NCI-H2029 treated with DMSO at 0.1 percent for 48 hours (cell line): ENCODE results near the gene PPARD.
"Not testable (repeated sequence)": the region's sequence is repeated elsewhere in the genome, so short reads cannot be mapped to it uniquely, and the experiment has no call there.

ENCODE experiments used
- DNase-seq: peaks from one replicate; lab custom pipeline; 2025; lab: John Stamatoyannopoulos, UW

Gene PPARD

DNA sequence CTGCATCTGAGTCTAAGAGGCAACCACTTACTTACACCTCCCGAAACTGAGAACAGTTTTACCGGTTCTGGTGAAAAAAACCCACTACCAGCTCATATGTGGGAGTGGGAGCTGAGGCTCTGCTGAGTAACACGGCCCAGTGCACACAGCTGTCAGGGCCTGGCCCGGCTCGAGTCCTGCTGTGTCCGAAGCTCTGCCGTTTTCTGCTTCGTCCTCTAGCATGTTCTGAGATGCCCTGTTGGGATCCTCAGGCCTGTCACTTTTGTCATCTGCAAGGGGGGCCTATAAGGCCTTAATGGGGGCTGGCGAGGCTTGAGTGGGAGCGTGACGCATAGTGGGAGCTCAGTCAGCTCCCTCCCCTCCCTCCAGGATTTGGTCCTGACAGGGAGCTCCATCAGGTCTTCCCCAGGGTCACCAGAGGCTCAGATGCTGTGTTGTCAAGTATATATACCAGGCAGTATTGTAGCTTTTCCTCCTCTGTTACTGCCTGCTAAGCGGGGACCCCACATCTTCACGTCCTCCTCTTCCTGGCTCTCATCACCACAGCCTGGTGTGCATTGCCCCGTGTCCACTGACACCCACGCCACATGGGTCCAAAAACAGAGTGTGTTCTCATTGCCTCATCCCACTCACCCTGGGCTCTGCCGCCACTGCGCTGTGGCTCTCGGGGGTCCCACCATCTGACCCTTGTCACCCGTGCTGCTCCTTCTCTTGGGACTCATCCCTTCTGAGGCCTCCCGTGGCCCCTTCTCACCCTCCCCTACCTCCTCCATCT lies 64.5 kb downstream of the PPARD start:
- no peak for DNase-seq

DNA sequence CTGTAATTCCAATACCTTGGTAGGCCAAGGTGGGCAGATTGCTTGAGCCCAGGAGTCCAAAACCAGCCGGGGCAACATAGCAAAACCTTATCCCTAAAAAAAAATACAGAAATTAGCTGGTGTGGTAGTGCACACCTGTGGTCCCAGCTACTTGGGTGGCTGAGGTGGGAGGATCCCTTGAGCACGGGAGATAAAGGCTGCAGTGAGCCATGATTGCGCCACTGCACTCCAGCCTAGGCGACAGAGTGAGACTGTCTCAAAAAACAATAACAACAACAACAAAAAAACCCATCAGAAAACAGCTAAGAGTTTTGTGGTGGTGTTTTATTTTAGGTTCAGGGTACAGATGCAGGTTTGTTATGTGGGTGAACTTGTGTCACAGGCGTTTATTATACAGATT lies 66.9 kb downstream of the PPARD start:
- DNase-seq = no peak

DNA sequence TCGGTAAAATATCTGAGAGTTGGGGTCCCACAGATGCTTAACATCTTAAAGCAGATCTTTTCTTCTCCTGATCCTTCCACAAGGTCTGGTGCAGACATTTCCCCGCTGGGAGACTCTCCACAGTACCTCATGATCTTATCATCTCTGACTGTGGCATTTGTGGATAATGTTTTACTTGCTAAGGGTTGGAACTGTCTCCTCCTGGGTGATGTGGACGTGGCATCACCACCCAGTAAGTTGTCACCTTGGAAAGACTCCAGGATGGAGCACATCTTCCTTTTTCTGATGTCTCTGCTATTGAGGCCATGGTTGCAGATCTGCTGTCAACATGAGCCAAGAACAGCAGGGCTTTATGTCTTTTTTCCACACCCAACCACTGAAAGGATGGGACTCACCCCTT lies 67.8 kb downstream of the PPARD start:
- no peak for DNase-seq

DNA sequence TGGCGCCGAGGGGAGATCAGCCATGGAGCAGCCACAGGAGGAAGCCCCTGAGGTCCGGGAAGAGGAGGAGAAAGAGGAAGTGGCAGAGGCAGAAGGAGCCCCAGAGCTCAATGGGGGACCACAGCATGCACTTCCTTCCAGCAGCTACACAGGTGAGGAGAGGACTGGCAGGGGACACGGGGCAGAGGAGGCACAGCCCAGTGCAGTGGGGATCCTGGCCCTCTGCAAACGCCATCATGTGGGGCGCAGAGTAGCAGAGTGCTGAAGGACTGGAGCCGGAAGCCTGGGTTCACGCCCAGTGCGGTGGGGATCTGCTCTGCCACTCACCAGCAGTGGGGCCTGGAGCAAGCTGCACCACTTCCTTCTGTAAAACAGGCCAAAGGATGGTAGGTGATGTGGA lies 68.7 kb downstream of the PPARD start:
- no peak for DNase-seq

DNA sequence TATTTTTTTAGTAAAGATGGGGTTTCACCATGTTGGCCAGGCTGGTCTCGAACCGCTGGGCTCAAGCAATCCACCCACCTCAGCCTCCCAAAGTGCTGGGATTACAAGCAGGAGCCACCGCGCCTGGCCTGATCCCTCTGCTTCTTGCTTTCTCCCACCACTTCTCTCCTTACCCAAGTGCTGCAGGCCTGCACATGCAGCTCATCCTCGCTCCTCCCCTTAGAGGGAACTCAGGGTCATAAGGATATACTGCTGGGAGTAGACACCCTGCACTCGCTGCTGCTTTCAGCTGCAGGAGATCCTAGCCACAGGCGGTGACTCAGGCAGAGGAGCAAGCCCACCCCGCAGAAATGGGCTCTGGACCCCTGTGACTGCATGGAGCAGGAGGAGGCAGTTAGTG lies 69.7 kb downstream of the PPARD start:
- no peak for DNase-seq

DNA sequence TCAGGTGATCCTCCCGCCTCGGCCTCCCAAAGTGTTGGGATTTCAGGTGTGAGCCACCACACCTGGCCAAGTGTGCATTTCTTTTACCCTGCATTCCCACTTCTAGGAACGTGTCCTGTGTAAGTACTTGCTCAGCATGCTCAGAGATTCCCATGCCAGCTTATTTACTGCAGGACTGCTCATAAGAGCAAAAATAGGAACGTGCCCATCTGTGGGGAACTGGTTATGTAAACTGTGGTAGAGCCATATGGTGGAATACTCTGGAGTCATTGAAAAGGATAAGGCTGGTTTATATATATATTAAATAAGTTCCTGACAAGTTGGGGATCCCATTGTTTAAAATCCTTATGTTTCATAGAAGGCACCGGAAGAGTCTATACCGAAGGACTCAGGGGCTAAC lies 71.6 kb downstream of the PPARD start:
- DNase-seq = no peak

DNA sequence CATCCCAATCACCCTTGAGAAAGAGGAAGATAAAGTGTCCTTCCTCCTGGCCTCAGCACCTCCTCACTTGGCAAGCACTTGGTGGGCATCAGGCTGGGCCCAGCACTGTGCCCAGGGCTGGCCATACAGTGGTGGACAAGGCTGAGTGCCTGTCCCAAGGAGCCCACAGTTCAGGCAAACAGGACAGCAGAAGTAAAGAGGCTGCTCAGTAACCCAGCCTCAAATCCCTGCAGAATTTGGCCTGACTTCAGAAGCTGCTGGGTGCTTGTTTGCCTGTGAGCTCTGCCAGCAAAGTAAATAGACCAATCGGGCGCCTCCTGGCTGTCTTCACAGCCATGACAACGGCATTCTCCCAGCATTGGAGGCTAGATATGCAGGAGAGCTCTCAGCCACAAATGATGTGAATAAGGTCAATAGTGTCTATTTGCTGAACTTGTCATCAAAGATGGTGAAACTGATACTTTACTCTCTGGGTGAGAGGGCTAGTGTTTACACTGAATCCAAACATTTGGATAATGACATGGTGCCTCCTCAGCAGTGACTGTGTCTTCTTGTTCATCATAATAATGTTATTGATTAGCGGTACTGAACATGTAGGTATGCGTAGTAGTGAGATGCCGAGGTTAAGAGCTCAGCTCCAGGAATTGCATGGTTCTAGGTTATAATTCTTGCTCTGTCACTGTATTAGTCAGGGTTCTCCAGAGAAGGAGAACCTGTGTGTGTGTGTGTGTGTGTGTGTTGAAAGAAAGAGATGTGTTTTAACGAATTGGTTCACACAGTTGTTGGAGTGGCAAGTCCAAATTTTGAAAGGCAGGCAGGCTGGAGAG lies 72.9 kb downstream of the PPARD start:
- peak; percentile 96 for DNase-seq

DNA sequence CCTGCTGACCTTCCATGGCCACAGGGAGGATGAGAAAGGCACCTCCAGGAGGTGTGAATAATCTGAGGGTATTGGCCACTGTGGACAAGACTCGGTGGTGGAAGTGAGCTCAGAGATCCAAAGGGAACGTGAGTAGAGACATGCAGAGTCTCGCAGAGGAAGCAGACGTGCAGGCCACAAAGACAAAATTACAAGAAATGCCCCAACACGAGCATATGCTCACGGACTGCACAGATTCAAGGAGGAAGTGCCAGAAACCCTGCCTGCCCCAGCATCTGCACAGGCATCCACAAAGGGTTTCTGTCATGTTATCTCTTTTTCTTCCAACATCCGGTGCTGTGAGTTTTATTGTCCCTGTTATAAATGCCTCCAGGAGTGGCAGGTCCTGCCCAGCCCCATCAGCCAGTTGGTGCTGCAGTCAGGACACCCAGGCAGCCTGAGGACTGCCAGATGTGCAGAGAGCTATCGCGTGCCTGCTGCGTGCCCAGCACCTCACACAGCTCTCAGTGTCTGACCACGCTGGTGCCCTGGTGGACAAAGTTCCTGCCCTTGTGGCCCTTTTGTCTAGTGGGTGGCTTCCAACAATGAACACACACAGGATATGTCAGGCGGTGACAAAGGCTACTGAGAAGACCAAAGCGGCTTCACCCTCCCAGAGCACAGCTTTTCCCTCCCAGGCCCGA lies 75.8 kb downstream of the PPARD start:
- DNase-seq = no peak

DNA sequence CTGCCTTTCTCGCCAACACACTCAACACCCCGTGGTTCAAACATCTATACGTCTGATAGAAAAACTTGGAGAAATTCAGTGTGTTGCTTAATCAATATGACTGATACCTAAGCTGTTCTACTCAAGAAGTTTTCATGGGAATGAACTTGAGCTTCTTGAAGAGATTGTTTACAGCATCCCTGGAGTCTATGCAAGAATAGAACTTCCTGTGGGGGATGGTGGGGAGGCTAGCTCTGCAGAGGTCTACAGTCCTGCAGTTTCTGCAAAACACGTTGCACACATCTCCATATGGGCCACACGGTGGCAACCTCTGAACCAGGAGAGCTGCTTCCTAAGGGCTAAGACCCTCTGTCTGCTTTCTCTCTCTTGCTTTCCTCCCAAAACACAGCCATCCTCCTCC lies 77.1 kb downstream of the PPARD start:
- DNase-seq = no peak

DNA sequence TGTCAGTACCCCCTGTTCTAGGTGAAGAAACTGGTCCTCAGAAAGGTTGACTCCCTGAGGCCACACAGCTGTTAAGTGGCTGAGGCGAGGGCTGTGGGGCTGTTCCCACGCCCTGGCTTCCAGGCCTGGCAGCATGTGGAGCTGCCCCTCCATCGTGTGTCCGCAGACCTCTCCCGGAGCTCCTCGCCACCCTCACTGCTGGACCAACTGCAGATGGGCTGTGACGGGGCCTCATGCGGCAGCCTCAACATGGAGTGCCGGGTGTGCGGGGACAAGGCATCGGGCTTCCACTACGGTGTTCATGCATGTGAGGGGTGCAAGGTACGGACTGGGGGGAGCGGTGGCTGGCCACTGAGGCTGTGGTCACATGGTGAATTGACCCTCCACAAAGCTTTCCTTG lies 77.6 kb downstream of the PPARD start:
- DNase-seq = no peak

DNA sequence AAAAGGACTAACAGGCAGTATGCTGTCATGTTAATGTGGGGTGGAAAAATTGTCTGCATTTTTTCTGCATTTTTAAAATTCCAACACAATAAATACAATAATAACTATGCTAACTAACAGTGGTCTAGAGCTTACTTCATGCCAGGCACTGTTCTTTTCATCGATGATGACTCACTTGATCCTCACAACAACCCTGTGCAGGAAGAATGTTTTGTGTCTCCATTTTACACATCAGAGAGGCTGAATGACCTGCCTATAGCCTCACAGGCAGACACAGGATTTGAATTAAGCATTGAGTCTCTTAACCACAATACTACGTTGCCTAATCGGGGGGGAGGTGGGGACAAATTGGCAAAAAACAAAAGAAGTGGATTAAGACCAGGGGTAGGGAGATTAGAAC lies 82.9 kb downstream of the PPARD start:
- no peak for DNase-seq

DNA sequence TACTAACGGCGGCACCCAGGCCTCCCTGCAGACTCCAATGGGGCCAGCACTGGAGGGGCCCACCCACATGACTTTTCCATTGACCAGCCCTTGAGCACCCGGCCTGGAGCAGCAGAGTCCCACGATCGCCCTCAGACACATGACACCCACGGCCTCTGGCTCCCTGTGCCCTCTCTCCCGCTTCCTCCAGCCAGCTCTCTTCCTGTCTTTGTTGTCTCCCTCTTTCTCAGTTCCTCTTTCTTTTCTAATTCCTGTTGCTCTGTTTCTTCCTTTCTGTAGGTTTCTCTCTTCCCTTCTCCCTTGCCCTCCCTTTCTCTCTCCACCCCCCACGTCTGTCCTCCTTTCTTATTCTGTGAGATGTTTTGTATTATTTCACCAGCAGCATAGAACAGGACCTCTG lies 83.7 kb downstream of the PPARD start:
- no peak for DNase-seq

DNA sequence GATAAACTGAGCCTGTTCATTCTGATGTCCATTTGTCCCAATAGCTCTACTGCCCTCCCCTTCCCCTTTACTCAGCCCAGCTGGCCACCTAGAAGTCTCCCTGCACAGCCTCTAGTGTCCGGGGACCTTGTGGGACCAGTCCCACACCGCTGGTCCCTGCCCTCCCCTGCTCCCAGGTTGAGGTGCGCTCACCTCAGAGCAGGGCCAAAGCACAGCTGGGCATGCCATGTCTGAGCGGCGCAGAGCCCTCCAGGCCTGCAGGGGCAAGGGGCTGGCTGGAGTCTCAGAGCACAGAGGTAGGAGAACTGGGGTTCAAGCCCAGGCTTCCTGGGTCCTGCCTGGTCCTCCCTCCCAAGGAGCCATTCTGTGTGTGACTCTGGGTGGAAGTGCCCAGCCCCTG lies 85.1 kb downstream of the PPARD start:
- DNase-seq = no peak

DNA sequence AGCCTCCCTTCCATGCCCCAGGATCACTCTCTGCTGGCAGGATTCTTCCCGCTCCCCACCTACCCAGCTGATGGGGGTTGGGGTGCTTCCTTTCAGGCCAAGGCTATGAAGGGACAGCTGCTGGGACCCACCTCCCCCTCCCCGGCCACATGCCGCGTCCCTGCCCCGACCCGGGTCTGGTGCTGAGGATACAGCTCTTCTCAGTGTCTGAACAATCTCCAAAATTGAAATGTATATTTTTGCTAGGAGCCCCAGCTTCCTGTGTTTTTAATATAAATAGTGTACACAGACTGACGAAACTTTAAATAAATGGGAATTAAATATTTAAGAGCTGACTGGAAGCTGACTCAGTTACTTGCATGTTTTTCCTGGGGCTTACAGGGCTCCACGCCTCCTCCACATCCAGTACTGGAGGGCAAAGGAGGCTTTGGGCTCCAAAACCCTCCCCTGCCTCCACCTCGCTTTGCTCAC lies 85.5 kb downstream of the PPARD start:
- no peak for DNase-seq

DNA sequence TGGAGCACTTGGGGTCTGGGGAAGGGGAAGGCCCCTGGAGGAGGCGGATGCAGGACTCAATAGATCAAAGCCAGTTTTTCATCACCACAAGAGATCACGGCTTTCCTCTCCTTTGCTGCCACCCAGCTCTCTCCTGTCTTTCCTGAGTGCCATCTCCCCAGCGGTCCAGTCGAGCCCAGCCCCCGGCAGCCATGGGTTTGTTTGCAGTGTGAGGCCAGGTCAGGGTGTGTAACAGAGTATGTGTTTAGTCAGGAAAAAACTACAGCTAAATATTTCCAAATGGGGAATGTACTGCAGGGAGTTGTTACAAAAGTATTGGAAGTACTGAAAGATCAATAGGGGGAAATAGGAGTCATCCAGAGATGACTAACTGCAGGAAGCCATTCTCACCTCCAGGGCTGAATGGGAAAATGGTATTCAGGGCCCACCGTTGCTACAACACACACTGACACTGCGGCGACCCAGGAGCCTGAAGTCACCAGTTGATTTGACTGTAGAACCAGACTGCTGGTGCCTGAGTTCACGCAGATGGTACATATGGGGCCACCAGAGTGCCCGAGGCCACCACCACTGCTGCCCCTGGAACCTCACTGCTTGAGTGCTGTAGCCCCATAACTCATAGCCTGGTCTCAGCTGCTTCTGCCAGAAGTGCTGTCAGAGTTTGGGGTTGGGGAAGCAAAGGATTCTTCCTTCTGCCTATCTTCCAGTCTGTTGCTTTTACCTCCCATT lies 86.2 kb downstream of the PPARD start:
- DNase-seq = no peak

DNA sequence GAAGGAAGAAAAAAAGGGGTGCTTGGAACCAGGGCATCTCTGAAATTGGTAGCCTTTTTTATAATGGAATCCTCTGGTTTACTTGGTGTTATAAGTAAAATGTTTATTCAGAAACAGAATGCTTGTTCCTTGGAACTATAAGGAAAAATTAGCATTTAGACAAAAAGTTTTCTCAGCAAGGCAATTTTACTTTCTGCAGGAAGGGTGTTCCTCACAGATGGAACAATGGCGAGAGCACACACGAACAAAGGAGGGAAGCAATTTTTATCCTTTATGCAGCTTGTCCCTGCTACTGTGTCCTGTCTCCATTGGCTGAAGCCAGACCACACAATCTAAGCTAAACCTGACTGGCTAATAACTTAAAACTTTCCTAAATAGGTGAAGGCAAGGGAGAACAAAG lies 87.1 kb downstream of the PPARD start:
- no peak for DNase-seq

DNA sequence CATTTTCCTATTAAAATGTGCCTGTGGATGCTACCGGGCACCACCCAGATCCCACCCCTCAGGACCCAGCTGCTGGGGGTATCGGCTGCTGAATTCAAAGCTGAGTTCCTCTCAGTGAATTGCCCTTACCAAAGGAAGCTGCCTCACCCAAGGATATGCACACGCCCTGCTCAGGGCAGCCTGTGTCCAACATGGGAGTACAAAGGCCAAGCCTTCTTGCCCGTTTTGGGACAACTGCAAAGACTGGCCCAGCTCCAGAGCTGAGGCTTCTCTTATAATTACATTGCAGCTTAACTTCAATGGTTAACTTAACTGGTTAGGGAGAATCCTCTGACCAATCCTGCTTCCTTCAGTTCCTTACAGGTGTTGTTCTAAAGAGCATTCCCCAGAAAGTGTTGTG lies 89.9 kb downstream of the PPARD start:
- no peak for DNase-seq

DNA sequence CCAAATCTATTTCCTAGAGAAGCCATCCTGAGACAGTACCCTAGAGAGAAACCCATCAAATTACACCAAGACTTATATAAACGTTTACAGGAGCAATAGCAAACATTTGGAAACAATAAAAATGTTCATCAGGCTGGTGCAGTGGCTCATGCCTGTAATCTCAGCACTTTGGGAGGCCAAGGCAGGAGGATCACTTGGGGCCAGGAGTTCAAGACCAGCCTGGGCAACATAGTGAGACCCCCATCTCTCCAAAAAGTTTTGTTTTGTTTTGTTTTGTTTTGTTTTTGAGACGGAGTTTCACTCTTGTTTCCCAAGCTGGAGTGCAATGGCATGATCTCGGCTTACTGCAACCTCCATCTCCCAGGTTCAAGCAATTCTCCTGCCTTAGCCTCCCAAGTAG lies 90.3 kb downstream of the PPARD start:
- DNase-seq = not testable (repeated sequence)

DNA sequence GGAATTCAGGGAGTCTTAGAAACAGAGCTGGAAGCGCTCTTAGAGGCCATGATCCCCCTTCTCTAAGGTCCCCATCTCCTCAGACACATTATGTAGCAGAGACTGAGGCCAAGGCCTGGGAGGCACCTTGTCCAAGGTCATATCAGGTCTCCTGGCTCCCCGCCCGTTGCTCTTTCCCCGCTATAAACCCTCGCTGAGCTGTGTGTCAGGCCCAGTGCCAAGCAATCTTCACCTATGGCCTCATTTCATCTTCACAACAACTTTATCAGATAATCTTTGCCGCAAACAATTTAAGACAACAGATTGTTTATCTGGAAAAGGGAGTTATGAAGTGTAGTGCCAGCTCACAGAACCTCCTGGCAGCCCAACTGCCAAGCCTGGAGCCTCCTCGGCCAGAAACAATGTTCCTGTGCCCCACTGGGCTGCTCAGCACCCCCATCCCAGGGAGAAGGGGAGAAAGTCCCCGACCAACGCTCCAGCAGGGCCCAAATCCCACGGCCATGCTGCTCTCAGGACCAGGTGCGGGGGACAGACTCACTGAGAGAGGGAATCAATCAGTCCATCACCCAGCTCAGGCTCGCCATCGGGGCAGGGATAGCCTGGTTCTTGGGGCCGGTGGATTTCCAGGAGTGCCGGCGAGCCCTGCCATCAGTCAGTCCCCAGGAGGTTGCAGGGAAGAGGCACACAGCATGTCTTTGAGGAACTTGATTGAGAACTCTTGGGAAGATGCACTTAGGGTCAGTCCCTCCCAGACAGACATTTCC lies 92.9 kb downstream of the PPARD start:
- DNase-seq = no peak

DNA sequence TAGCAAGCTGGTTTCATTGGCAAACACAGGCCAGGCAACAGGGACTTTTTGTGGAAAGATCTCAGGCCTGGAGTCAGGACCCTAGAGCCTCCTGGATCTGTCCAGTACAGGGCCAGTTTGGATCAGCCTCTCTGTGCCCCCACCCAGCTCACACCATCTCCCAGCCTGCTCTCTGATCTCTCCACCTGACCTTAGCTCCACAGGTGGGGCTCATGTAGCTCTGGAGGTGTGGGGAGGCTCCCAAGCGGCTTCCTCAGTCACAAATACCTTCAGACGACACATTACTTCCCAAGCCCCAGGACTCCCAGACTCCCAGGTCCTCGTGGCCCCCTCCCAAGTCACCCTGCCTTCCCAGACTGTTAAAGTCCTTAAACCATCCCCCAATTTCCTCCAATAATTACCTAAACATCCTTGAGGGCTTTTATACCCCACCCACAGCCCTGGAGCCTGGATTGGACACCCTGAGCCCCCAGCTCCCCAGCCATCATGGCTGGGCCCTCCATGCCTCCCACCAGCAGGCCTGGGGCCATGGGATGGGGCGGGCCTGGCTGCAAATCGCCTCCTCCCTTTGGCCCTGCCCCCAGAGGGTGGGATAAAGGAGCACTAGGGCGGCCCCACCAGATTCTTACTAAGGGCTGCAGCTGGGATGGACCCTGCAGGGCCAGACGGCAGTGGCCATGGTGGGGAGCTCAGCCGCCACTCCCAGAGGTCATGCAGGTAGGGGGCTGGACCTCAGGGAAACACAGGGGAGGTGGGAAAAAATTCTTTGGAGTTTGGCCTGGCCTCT lies 93.9 kb downstream of the PPARD start:
- DNase-seq = no peak
